K562 (cell line): ENCODE data around the gene RUVBL2. TPM values are rescaled to one million over a fixed set of nuclear protein-coding genes. Genes with fewer than 3 reads are reported as not detected.

Source experiments
- CAMTA2 ChIP-seq: fragments of 250-450 bp; sonication (Bioruptor Pico); conservative IDR thresholded peaks from 2 replicates; pipeline ENCODE4 v1.5.1; 2022
- CREM ChIP-seq: IDR thresholded peaks from 2 replicates; pipeline ENCODE4 v1.6.1; 2014; ENCODE audit warnings: antibody characterized with exemption, low read depth
- DNMT1 ChIP-seq: fragments of 450-650 bp; IDR thresholded peaks from 2 replicates; pipeline ENCODE4 v1.6.1; 2016; ENCODE audit warnings: antibody characterized with exemption, mild to moderate bottlenecking
- DPF2 ChIP-seq: fragments of 450-650 bp; IDR thresholded peaks from 2 replicates; pipeline ENCODE4 v1.6.1; 2016
- KHSRP ChIP-seq: fragments of 450-650 bp; IDR thresholded peaks from 2 replicates; pipeline ENCODE4 v1.6.1; 2017
- NFE2 ChIP-seq: IDR thresholded peaks from 2 replicates; pipeline ENCODE4 v1.6.1; 2014; ENCODE audit warnings: antibody characterized with exemption, low read depth
- TAF9B ChIP-seq: fragments of 450-650 bp; IDR thresholded peaks from 2 replicates; pipeline ENCODE4 v1.6.1; 2018; ENCODE audit warnings: mild to moderate bottlenecking; ENCODE audit not compliant: partially characterized antibody
- TCFL5 ChIP-seq: fragments of 250-450 bp; sonication (Bioruptor Pico); conservative IDR thresholded peaks from 2 replicates; pipeline ENCODE4 v1.6.1; 2021; ENCODE audit warnings: mild to moderate bottlenecking, moderate library complexity, matching md5 sums
- ZNF584 ChIP-seq: fragments of 200-800 bp; sonication (Bioruptor generic); IDR thresholded peaks from 2 replicates; pipeline ENCODE4 v1.6.1; 2016; ENCODE audit warnings: low read depth, mild to moderate bottlenecking, missing genetic modification characterization, missing compliant biosample characterization
- polyA plus RNA-seq, 8 experiments: library from polyadenylated mRNA; depleted of rRNA in 4 of 8; stranded (reverse) in 5 of 8; unstranded in 3 of 8; fragments of >200 nt; fragmentation: Nextera tagmentation in 2 of 8; fragmentation: Illumina TruSeq in 1 of 8; extraction: Ambion mirVana in 2 of 8; extraction: Trizol in 1 of 8; gene quantifications; 2 replicates each; pipeline versions ENCODE4 v1.2.1 to v1.2.3, GENCODE V29; 2011 to 2014; ENCODE audit warnings: inconsistent platforms in 1 of 8, missing spikeins in 1 of 8
- total RNA-seq, 7 experiments: library from RNA; depleted of rRNA in 6 of 7; stranded (reverse); fragments of >200 nt in 6 of 7; fragmentation: Illumina TruSeq in 2 of 7; extraction: Trizol in 2 of 7; gene quantifications; 2 replicates each; pipeline versions ENCODE4 v1.2.1 to v1.2.3, GENCODE V29; 2011 to 2021; ENCODE audit warnings: low replicate concordance in 1 of 7
- TF ChIP-seq, protein P1 (sequence below): sonication (generic); formaldehyde crosslinking; IDR thresholded peaks from 2 replicates; pipeline ENCODE4 v1.8.0; 2022; ENCODE audit warnings: missing genetic modification reagents, mild to moderate bottlenecking, moderate library complexity, borderline replicate concordance
- TF ChIP-seq, protein P2 (sequence below), 3 experiments: fragments of 200-800 bp in 1 of 3; fragments of 250-450 bp in 1 of 3; fragments of 450-650 bp in 1 of 3; sonication (Bioruptor Pico) in 1 of 3; sonication (Bioruptor generic) in 1 of 3; formaldehyde crosslinking in 1 of 3; IDR thresholded peaks; 2 replicates each; pipeline versions ENCODE4 v1.6.1 to v1.8.0; 2016 to 2022; ENCODE audit warnings: mild to moderate bottlenecking in 2 of 3, missing genetic modification characterization in 2 of 3, missing compliant biosample characterization in 1 of 3, moderate library complexity in 1 of 3
- TF ChIP-seq, protein P3 (sequence below): fragments of 250-450 bp; sonication (Bioruptor Pico); IDR thresholded peaks from 2 replicates; pipeline ENCODE4 v1.8.0; 2021; ENCODE audit warnings: moderate library complexity, mild to moderate bottlenecking, inconsistent platforms
- TF ChIP-seq, protein P4 (sequence below): sonication (generic); formaldehyde crosslinking; IDR thresholded peaks from 2 replicates; pipeline ENCODE4 v1.9.0; 2022; ENCODE audit warnings: mild to moderate bottlenecking, missing genetic modification reagents

RUVBL2 gene
- total and polyA plus RNA-seq, 9 of the 15 experiments (the other 6 are each of a cell fraction or from before 2014, with no cell fraction given): 71.4 to 453 (median 237) TPM

DNA sequence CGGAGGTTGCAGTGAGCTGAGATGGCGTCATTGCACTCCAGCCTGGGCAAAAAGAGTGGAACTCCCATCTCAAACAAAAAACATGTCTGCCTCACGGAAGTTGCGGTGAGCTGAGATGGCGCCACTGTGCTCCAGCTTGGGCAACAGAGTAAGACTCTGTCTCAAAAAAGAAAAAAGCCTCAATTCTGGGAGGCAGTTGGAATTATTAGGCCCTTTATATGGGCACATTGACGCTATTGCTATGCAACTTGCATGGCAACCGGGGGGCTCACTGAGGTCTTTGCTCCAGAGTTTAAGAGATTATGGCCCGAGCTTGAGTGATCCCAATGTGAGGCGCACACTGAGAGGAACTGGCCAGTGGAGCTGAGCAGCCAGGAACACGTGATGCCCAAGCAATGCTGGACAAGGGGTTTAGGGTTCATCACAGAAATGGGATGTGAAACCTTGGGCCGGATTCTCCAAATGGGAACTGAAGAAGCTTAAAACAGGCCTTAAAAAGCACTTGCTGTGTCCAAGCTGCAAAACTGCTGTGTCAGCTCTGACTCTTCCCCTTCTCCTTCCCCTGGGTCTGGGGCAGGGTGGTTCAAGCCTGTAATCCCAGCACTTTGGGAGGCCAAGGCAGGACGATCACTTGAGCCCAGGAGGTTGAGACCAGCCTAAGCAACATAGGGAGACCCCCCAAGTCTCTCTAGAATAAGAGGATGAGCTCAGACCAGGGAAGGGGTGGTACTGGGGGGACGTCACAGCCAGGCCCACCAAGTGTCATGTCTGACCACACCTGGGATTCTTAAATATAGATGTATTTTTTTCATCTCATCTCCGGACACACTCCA is 26.1 kb upstream of the RUVBL2 start (continued):
- TF ChIP-seq, protein P1, sequence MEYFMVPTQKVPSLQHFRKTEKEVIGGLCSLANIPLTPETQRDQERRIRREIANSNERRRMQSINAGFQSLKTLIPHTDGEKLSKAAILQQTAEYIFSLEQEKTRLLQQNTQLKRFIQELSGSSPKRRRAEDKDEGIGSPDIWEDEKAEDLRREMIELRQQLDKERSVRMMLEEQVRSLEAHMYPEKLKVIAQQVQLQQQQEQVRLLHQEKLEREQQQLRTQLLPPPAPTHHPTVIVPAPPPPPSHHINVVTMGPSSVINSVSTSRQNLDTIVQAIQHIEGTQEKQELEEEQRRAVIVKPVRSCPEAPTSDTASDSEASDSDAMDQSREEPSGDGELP: no peak
- no peak for TF ChIP-seq ZNF584 (CRISPR knock-in tag)
- no peak for TF ChIP-seq KHSRP
- TF ChIP-seq CAMTA2 (CRISPR knock-in tag): peak; percentile 36
- TF ChIP-seq DNMT1: no peak
- TF ChIP-seq DPF2: 0 out of 2 replicates have a peak, but pooled peaks have one; percentile 65
- TF ChIP-seq TAF9B: no peak
- no peak for TF ChIP-seq TCFL5 (CRISPR knock-in tag)
- no peak for TF ChIP-seq CREM
- TF ChIP-seq NFE2: peak; percentile 86
- TF ChIP-seq, protein P2, sequence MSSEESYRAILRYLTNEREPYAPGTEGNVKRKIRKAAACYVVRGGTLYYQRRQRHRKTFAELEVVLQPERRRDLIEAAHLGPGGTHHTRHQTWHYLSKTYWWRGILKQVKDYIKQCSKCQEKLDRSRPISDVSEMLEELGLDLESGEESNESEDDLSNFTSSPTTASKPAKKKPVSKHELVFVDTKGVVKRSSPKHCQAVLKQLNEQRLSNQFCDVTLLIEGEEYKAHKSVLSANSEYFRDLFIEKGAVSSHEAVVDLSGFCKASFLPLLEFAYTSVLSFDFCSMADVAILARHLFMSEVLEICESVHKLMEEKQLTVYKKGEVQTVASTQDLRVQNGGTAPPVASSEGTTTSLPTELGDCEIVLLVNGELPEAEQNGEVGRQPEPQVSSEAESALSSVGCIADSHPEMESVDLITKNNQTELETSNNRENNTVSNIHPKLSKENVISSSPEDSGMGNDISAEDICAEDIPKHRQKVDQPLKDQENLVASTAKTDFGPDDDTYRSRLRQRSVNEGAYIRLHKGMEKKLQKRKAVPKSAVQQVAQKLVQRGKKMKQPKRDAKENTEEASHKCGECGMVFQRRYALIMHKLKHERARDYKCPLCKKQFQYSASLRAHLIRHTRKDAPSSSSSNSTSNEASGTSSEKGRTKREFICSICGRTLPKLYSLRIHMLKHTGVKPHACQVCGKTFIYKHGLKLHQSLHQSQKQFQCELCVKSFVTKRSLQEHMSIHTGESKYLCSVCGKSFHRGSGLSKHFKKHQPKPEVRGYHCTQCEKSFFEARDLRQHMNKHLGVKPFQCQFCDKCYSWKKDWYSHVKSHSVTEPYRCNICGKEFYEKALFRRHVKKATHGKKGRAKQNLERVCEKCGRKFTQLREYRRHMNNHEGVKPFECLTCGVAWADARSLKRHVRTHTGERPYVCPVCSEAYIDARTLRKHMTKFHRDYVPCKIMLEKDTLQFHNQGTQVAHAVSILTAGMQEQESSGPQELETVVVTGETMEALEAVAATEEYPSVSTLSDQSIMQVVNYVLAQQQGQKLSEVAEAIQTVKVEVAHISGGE (CRISPR knock-in tag; IDR thresholded peaks at IDR 0.05): peak in 1 of 3 experiments; percentile 56; a peak in 1 of 6 replicates
- TF ChIP-seq, protein P3, sequence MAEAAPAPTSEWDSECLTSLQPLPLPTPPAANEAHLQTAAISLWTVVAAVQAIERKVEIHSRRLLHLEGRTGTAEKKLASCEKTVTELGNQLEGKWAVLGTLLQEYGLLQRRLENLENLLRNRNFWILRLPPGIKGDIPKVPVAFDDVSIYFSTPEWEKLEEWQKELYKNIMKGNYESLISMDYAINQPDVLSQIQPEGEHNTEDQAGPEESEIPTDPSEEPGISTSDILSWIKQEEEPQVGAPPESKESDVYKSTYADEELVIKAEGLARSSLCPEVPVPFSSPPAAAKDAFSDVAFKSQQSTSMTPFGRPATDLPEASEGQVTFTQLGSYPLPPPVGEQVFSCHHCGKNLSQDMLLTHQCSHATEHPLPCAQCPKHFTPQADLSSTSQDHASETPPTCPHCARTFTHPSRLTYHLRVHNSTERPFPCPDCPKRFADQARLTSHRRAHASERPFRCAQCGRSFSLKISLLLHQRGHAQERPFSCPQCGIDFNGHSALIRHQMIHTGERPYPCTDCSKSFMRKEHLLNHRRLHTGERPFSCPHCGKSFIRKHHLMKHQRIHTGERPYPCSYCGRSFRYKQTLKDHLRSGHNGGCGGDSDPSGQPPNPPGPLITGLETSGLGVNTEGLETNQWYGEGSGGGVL: no peak
- TF ChIP-seq, protein P4, sequence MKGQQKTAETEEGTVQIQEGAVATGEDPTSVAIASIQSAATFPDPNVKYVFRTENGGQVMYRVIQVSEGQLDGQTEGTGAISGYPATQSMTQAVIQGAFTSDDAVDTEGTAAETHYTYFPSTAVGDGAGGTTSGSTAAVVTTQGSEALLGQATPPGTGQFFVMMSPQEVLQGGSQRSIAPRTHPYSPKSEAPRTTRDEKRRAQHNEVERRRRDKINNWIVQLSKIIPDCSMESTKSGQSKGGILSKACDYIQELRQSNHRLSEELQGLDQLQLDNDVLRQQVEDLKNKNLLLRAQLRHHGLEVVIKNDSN (CRISPR knock-in tag): peak; percentile 86
